T-helper 2 cell treated with Interferon-gamma antibody and Interleukin-4, amounts not matched to agents 5 μg/mL and 100 μg/mL, for 36 hours (primary cell): ENCODE data around the gene SLC12A1.

Source experiments
- DNase-seq: peaks from one replicate; pipeline ENCODE4 v3.0.0; 2021; ENCODE audit warnings: low spot score
- H3K27ac Mint-ChIP-seq: one replicate; pipeline ENCODE4 v1.8.0; 2021; ENCODE audit warnings: mild to moderate bottlenecking, mixed read lengths
- H3K27me3 Mint-ChIP-seq: one replicate; pipeline ENCODE4 v1.8.0; 2021; ENCODE audit warnings: low read depth, mixed read lengths
- H3K36me3 Mint-ChIP-seq: one replicate; pipeline ENCODE4 v1.8.0; 2021; ENCODE audit warnings: low read depth, mixed read lengths
- H3K4me1 Mint-ChIP-seq: one replicate; pipeline ENCODE4 v1.8.0; 2021; ENCODE audit warnings: low read depth, mixed read lengths
- H3K4me3 Mint-ChIP-seq: one replicate; pipeline ENCODE4 v1.8.0; 2022; ENCODE audit warnings: mild to moderate bottlenecking, moderate library complexity, mixed read lengths
- H3K9me3 Mint-ChIP-seq: one replicate; pipeline ENCODE4 v1.8.0; 2021; ENCODE audit warnings: mixed read lengths

SLC12A1 gene

GRCh38 chr15:48205981-48206380 lies at the start of gene SLC12A1:
TSS of gene SLC12A1 (plus strand) at chr15:48206302. CDS start at chr15:48207720, 1,418 bp downstream.
- no peaks in the 10 kb centered on the region for H3K9me3 Mint-ChIP-seq
- H3K4me1 Mint-ChIP-seq: no peaks in the 10 kb centered on the region
- H3K27ac Mint-ChIP-seq: no peak within 1 kb of the TSS
- H3K36me3 Mint-ChIP-seq: no peaks in the 10 kb centered on the region
- peaks cover 19% of the 10 kb centered on the region for H3K27me3 Mint-ChIP-seq
- no peak for DNase-seq
- H3K4me3 Mint-ChIP-seq: no peak within 1 kb of the TSS

GRCh38 chr15:48168616-48169015 lies 37.5 kb upstream of the SLC12A1 start:
- DNase-seq: no peak
- peaks cover 42% of the 10 kb centered on the region for H3K36me3 Mint-ChIP-seq
- H3K9me3 Mint-ChIP-seq: peaks cover 7% of the 10 kb centered on the region
- no peak overlapping the region for H3K27ac Mint-ChIP-seq
- H3K4me3 Mint-ChIP-seq: no peak overlapping the region
- H3K4me1 Mint-ChIP-seq: peaks cover 6% of the 10 kb centered on the region
- H3K27me3 Mint-ChIP-seq: no peaks in the 10 kb centered on the region

DNA sequence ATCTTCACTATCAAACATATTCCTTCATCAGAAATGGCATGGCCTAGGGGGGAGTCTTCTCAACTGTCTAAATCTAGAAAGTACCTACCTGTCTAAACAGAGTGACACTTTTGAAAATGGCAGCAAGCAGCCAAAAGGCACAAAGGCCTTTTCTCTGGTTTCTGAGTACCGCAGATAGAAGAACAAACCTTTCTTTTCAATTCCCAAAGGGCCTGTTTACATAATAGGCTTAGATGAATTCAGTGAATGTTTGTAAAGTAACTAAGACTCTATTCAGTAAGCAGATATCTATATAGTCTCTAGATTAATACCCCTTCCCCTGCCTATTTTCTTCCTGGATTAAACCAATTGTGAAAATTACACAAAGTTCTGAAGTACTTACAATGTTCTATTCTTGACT lies 35.1 kb upstream of the SLC12A1 start:
- Mint-ChIP-seq H3K9me3 (peaks cover 15% of the 10 kb centered on the region), H3K27ac (no peak overlapping the region), H3K4me1 (peaks cover 14% of the 10 kb centered on the region), H3K4me3 (no peak overlapping the region), H3K36me3 (peaks cover 41% of the 10 kb centered on the region), H3K27me3 (no peaks in the 10 kb centered on the region)
- no peak for DNase-seq

- Mint-ChIP-seq H3K36me3 (peaks cover 25% of the 10 kb centered on the region), H3K9me3 (peaks cover 15% of the 10 kb centered on the region), H3K27ac (no peak overlapping the region), H3K27me3 (no peaks in the 10 kb centered on the region), H3K4me3 (no peak overlapping the region), H3K4me1 (peaks cover 20% of the 10 kb centered on the region)
- no peak for DNase-seq
Observed at GRCh38 chr15:48175126-48175525, 31.0 kb upstream of the SLC12A1 start.

DNA sequence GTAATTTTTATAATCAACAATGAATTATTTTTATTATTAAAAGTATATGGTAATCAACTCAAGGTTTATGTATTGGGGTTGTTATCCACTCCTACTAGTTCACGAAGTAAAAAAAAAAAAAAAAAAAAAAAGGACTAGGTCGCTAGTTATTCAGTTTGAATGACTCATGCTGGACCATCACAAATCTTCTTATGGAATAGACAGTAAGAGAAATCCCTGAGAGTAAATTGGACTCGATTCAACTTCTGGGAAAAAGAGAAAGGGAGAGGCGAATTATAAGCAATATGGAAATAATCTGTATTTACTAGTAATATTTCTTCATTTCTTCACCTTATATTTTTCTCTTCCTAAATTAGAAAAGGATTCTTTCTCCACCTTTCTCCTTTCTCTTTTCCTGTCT lies 30.0 kb upstream of the SLC12A1 start:
- Mint-ChIP-seq H3K27ac (no peak overlapping the region), H3K27me3 (peaks cover 4% of the 10 kb centered on the region), H3K9me3 (peaks cover 15% of the 10 kb centered on the region), H3K36me3 (peaks cover 25% of the 10 kb centered on the region), H3K4me1 (peaks cover 20% of the 10 kb centered on the region), H3K4me3 (peak overlapping the region; percentile 15)
- DNase-seq: no peak

- Mint-ChIP-seq H3K27ac (peak overlapping the region; percentile 63), H3K9me3 (peaks cover 15% of the 10 kb centered on the region), H3K27me3 (peaks cover 7% of the 10 kb centered on the region), H3K36me3 (peaks cover 21% of the 10 kb centered on the region), H3K4me1 (peaks cover 20% of the 10 kb centered on the region), H3K4me3 (peak overlapping the region; percentile 90)
- no peak for DNase-seq
Observed at GRCh38 chr15:48176957-48177356, 29.1 kb upstream of the SLC12A1 start.

DNA sequence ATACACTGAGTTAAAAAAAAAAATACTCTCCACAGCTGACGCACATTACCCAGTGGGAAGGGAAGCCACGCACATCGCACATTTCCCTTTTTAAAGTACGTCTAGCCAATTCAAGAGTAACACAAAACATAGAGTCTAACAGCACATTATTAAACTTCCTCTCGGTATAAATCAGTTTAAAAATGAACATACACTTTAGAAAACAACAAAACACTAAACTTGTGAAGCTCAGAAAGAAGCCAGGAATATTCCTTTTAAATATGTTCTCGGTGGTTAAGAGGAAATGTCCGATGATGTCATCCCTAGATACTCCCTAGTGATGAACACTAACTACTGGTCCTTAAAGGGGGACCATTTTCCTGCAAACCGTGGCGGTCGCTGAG lies 28.7 kb upstream of the SLC12A1 start:
- Mint-ChIP-seq H3K4me1 (peaks cover 20% of the 10 kb centered on the region), H3K27ac (peak overlapping the region; percentile 91), H3K36me3 (peaks cover 19% of the 10 kb centered on the region), H3K27me3 (peaks cover 10% of the 10 kb centered on the region), H3K9me3 (peaks cover 15% of the 10 kb centered on the region), H3K4me3 (peak overlapping the region; percentile 90)
- DNase-seq: no peak

GRCh38 chr15:48177766-48178647 lies 28.1 kb upstream of the SLC12A1 start, which contains the start of gene MYEF2:
TSS of gene MYEF2 (minus strand) at chr15:48178295. CDS start at chr15:48178237, 58 bp downstream.
- Mint-ChIP-seq H3K36me3 (peaks cover 14% of the 10 kb centered on the region), H3K27ac (peak within 1 kb of the TSS; percentile 91), H3K9me3 (peaks cover 15% of the 10 kb centered on the region), H3K27me3 (peaks cover 14% of the 10 kb centered on the region), H3K4me3 (peak within 1 kb of the TSS; percentile 90), H3K4me1 (peaks cover 17% of the 10 kb centered on the region)
- peak; percentile 71 for DNase-seq

DNA sequence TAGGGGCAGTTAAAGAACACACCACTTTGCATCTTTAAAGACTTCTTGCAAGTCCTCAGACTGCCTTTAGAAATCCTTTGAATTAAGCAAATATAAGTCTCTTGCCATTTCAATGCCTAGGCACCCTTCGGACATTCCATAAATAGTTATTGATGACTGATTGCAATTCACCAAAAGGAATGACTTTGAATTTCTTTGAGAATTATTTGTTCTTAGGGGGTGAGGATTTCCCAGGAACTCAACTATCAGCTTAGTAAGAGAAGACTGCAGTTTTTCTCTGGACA lies 27.5 kb upstream of the SLC12A1 start:
- Mint-ChIP-seq H3K9me3 (peaks cover 9% of the 10 kb centered on the region), H3K27ac (no peak overlapping the region), H3K27me3 (peaks cover 15% of the 10 kb centered on the region), H3K36me3 (peaks cover 9% of the 10 kb centered on the region), H3K4me3 (peak overlapping the region; percentile 43), H3K4me1 (peaks cover 17% of the 10 kb centered on the region)
- no peak for DNase-seq

DNA sequence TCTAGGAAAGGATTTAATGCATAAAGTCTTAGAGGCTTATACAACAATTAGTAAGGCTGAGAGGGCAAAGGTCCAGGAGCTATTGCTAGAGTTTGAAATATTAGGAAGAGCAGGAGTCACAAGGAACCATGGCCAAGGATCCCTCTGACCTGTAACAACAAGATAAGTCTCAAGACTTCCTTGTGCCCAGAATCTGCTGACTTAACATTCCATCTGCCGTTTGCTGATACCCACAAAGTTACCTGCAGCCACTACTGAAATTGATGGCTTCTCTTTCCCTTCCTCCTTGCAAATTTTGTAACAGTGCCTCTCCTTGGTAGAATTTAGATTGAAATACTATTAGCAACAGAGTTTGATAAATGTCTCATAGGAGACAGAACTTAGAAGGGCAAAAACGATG lies 23.4 kb upstream of the SLC12A1 start:
- Mint-ChIP-seq H3K9me3 (no peaks in the 10 kb centered on the region), H3K36me3 (no peaks in the 10 kb centered on the region), H3K4me3 (no peak overlapping the region), H3K4me1 (no peaks in the 10 kb centered on the region), H3K27ac (no peak overlapping the region), H3K27me3 (peaks cover 26% of the 10 kb centered on the region)
- no peak for DNase-seq

DNA sequence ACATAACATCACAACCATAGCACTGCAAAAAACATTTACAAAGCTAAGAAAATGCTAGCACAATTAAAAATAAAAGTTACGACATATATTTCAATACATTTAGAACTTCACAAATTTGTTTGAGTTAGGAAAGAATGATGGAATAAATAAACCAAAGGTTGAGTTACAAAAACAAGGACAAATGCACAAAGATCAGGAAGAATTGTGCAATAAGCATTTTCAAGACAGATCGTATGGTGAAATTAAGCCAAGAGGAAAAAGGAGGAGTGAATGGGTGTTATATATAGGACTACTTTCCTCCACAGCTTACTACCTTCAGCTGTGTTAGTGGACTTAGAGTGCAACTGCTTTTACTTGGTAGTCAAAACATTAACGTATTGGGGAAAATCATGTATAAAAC lies 20.6 kb upstream of the SLC12A1 start:
- Mint-ChIP-seq H3K9me3 (no peaks in the 10 kb centered on the region), H3K27me3 (peaks cover 28% of the 10 kb centered on the region), H3K4me3 (no peak overlapping the region), H3K27ac (no peak overlapping the region), H3K4me1 (no peaks in the 10 kb centered on the region), H3K36me3 (no peaks in the 10 kb centered on the region)
- DNase-seq: no peak

- no peak for DNase-seq
Observed at GRCh38 chr15:48186271-48186670, 19.8 kb upstream of the SLC12A1 start.

GRCh38 chr15:48190932-48191573 lies 15.0 kb upstream of the SLC12A1 start:
- H3K27me3 Mint-ChIP-seq: peaks cover 29% of the 10 kb centered on the region
- DNase-seq: peak; percentile 26
- peak overlapping the region; percentile 49 for H3K4me3 Mint-ChIP-seq

More at GRCh38 chr15:48186271-48186670, 19.8 kb upstream of the SLC12A1 start:
- peaks cover under 1% of the 10 kb centered on the region for H3K9me3 Mint-ChIP-seq
- H3K4me1 Mint-ChIP-seq: peaks cover under 1% of the 10 kb centered on the region
- H3K36me3 Mint-ChIP-seq: no peaks in the 10 kb centered on the region
- H3K27ac Mint-ChIP-seq: no peak overlapping the region
- H3K27me3 Mint-ChIP-seq: peaks cover 30% of the 10 kb centered on the region
- H3K4me3 Mint-ChIP-seq: no peak overlapping the region

GRCh38 chr15:48191574-48192225 lies 14.4 kb upstream of the SLC12A1 start, which contains the start of gene CTXN2:
TSS of gene CTXN2 (plus strand) at chr15:48191665. CDS start at chr15:48201301, 9,636 bp downstream.
- Mint-ChIP-seq H3K4me3 (peak within 1 kb of the TSS; percentile 49), H3K27ac (no peak within 1 kb of the TSS), H3K4me1 (peaks cover 3% of the 10 kb centered on the region), H3K27me3 (peaks cover 30% of the 10 kb centered on the region), H3K36me3 (no peaks in the 10 kb centered on the region), H3K9me3 (peaks cover 3% of the 10 kb centered on the region)
- no peak for DNase-seq

More at GRCh38 chr15:48190932-48191573, 15.0 kb upstream of the SLC12A1 start:
- Mint-ChIP-seq H3K4me1 (peaks cover 3% of the 10 kb centered on the region), H3K36me3 (no peaks in the 10 kb centered on the region), H3K27ac (no peak overlapping the region), H3K9me3 (peaks cover 3% of the 10 kb centered on the region)
